Left renal cortex interstitium (tissue), 4 donors: ENCODE measurements around the gene ANXA2R. TPM values are rescaled to one million over a fixed set of nuclear protein-coding genes. Genes with fewer than 3 reads are reported as not detected.
A peak's percentile ranks its signal among the peaks of the same experiment; 100 is the strongest.

Experiments
- DNase-seq, 4 donors: peaks; one replicate each; pipeline ENCODE4 v3.0.0-alpha.2; 2013; ENCODE audit warnings: low read depth in 4 of 4, low spot score in 2 of 4, missing footprints in 1 of 4
- polyA plus RNA-seq, 4 donors: library from polyadenylated mRNA; unstranded; fragments of 120-200 nt; gene quantifications; one replicate each; pipeline ENCODE4 v1.2.1, GENCODE V29; 2013; ENCODE audit not compliant: insufficient read length in 4 of 4

The ANXA2R gene
- polyA plus RNA-seq, 4 donors: 1.2 to 1.5 (median 1.3) TPM

GRCh38 chr5:43006424-43007202 is 33.5 kb downstream of the ANXA2R start:
- DNase-seq: no peak

- no peak for DNase-seq
Measured at GRCh38 chr5:43005031-43005430, 35.1 kb downstream of the ANXA2R start.

GRCh38 chr5:43001748-43002147 is 38.4 kb downstream of the ANXA2R start:
- DNase-seq: no peak

- DNase-seq: no peak
Measured at GRCh38 chr5:43000914-43001313, 39.2 kb downstream of the ANXA2R start.

- DNase-seq: no peak
Measured at GRCh38 chr5:43000111-43000840, 39.8 kb downstream of the ANXA2R start.

GRCh38 chr5:42995360-42995751 is 44.8 kb downstream of the ANXA2R start:
- DNase-seq: no peak

GRCh38 chr5:42994555-42995359 is 45.4 kb downstream of the ANXA2R start:
- peak in 1 of 4 donors; percentile 78 for DNase-seq

- no peak for DNase-seq
Measured at GRCh38 chr5:42994246-42994554, 45.9 kb downstream of the ANXA2R start.

- no peak for DNase-seq
Measured at GRCh38 chr5:42993516-42994245, 46.4 kb downstream of the ANXA2R start.

GRCh38 chr5:42992088-42992879 is 47.8 kb downstream of the ANXA2R start:
- peak in 1 of 4 donors; percentile 44 for DNase-seq

- no peak for DNase-seq
Measured at GRCh38 chr5:42991404-42992087, 48.6 kb downstream of the ANXA2R start.

- no peak for DNase-seq
Measured at GRCh38 chr5:42990892-42991291, 49.2 kb downstream of the ANXA2R start.

Other genes with a start within 250 kb of the ANXA2R start
- 100 to 1,000 TPM; 420 to 567 (median 423) TPM for gene SELENOP, start 228.4 kb downstream of the ANXA2R start, polyA plus RNA-seq
- gene ZNF131, start 80.6 kb upstream of the ANXA2R start, polyA plus RNA-seq: 10 to 100 TPM; 63.2 to 73.8 (median 68.8) TPM
- gene NIM1K, start 151.9 kb upstream of the ANXA2R start, polyA plus RNA-seq: under 1 TPM; 0.46 to 0.85 (median 0.54) TPM